Measurements from ENCODE around the gene MED26.

DNA sequence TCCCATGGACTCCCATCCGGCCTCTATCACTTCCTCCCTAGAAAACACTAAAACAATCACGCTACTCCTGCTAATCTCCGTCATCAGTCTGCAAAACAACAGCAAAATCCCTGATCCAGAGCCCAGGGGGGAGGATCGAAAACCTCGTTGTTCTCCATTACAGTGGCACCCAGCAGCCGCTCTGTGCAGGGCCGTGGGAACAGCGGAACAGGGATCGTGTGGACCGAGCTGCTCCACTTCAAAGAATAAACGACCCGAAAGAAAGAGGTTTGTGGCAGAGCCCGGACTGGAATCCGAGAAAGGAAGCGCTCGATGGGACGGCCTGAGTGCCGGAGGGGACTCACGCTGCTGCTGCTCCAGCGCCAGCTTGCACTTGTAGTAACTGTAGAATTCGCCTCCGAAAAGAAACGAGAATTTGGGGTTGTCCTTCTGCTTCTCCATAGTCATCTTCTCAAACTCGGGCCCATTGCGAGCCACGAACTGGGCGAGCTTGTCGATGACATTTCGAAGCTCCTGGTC lies 86.4 kb downstream of the MED26 start:
- TF ChIP-seq, protein P1, sequence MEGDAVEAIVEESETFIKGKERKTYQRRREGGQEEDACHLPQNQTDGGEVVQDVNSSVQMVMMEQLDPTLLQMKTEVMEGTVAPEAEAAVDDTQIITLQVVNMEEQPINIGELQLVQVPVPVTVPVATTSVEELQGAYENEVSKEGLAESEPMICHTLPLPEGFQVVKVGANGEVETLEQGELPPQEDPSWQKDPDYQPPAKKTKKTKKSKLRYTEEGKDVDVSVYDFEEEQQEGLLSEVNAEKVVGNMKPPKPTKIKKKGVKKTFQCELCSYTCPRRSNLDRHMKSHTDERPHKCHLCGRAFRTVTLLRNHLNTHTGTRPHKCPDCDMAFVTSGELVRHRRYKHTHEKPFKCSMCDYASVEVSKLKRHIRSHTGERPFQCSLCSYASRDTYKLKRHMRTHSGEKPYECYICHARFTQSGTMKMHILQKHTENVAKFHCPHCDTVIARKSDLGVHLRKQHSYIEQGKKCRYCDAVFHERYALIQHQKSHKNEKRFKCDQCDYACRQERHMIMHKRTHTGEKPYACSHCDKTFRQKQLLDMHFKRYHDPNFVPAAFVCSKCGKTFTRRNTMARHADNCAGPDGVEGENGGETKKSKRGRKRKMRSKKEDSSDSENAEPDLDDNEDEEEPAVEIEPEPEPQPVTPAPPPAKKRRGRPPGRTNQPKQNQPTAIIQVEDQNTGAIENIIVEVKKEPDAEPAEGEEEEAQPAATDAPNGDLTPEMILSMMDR (IDR thresholded peaks at IDR 0.05): no peak
- no peak for TF ChIP-seq POLR2AphosphoS5 (IDR thresholded peaks at IDR 0.05)
- no peak for TF ChIP-seq POLR2A (IDR thresholded peaks at IDR 0.05)
